Activated naive CD8-positive, alpha-beta T cell treated with anti-CD3 and anti-CD28 coated beads for 36 hours (primary cell): ENCODE data around the gene SEMA4A. TPM values are rescaled to one million over a fixed set of nuclear protein-coding genes. Genes with fewer than 3 reads are reported as not detected.
"Not testable (repeated sequence)": the region's sequence is repeated elsewhere in the genome, so short reads cannot be mapped to it uniquely, and the experiment has no call there.

Experiments
- DNase-seq: peaks from one replicate; pipeline ENCODE4 v3.0.0; 2021
- H3K27ac Mint-ChIP-seq: one replicate; pipeline ENCODE4 v1.8.0; 2022; ENCODE audit warnings: mild to moderate bottlenecking, moderate library complexity, mixed read lengths
- H3K27me3 Mint-ChIP-seq: one replicate; pipeline ENCODE4 v1.8.0; 2022; ENCODE audit warnings: mild to moderate bottlenecking, mixed read lengths
- H3K36me3 Mint-ChIP-seq: one replicate; pipeline ENCODE4 v1.8.0; 2021; ENCODE audit warnings: mild to moderate bottlenecking, mixed read lengths
- H3K4me1 Mint-ChIP-seq: one replicate; pipeline ENCODE4 v1.8.0; 2021; ENCODE audit warnings: mixed read lengths
- H3K4me3 Mint-ChIP-seq: one replicate; pipeline ENCODE4 v1.8.0; 2022; ENCODE audit warnings: mild to moderate bottlenecking, moderate library complexity, mixed read lengths
- H3K9me3 Mint-ChIP-seq: one replicate; pipeline ENCODE4 v1.8.0; 2022; ENCODE audit warnings: mixed read lengths
- total RNA-seq, 2 experiments: library from RNA; stranded (reverse); gene quantifications; one replicate each; pipeline ENCODE4 v1.2.3, GENCODE V29; 2021

SEMA4A gene
- total RNA-seq, 2 experiments from 2014 or later, result 13.2 to 16.1 TPM

DNA sequence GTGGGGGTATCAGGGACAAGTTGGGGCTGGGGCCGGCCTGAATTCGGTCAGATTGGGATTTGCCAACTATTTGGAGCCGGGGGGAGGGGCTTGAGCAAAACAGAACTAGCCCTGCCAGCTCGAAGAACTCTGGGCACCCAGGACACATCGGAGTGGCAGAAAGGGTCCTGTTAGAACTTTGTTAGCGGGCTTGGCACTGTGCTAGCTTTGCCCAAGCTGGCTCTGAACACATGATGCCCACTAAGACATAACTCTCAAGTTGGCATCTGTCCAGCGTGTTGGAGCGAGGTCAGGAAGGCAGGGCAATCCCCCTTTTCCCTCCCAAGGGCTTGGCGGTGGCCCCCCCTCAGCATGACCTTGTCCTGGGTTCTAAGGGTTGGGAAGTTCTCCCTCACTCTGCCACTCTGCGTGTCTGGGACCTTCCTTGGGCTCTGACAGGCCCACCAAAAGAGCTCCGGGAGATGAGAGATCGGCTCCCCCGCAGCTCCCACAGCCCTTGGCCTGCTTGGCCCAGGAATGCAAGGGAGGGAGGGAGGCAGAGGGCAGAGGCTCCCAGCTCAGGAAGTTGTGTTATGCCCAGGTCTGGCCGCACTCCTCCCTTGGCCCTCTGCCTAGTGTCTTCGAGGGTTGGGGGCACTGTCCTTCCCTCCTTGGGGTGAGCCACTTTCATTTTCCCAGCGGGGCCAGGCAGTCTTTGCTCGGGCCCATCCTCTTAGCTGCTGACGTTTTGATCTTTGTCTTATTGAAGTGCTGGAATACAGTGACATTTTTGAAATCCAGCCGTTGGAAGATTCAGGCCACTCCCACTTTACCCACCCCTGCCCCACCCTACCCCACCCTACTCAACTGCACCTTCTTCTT, 37.6 kb upstream of the SEMA4A start:
- Mint-ChIP-seq H3K36me3 (peaks cover 6% of the 10 kb centered on the region), H3K9me3 (no peaks in the 10 kb centered on the region), H3K27me3 (peaks cover 40% of the 10 kb centered on the region), H3K4me1 (peaks cover 42% of the 10 kb centered on the region), H3K4me3 (peak overlapping the region; percentile 86), H3K27ac (peak overlapping the region; percentile 42)
- no peak for DNase-seq

DNA sequence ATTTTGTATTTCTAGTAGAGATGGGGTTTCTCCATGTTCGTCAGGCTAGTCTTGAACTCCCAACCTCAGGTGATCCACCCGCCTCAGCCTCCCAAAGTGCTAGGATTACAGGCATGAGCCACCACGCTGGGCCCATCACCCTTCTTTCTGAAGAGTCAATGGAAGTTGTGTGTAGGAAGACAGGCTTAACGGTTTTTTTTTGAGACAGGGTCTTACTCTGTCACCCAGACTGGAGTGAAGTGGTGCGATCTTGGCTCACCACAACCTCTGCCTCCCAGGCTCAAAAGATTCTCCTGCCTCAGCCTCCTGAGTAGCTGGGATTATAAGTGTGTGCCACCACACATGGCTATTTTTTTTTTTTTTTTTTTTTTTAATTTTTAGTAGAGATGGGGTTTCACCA, 36.7 kb upstream of the SEMA4A start:
- H3K4me1 Mint-ChIP-seq, result peaks cover 42% of the 10 kb centered on the region
- peak overlapping the region; percentile 86 for H3K4me3 Mint-ChIP-seq
- not testable (repeated sequence) for H3K9me3 Mint-ChIP-seq, DNase-seq, H3K27ac Mint-ChIP-seq, H3K36me3 Mint-ChIP-seq
- H3K27me3 Mint-ChIP-seq, result peaks cover 36% of the 10 kb centered on the region

DNA sequence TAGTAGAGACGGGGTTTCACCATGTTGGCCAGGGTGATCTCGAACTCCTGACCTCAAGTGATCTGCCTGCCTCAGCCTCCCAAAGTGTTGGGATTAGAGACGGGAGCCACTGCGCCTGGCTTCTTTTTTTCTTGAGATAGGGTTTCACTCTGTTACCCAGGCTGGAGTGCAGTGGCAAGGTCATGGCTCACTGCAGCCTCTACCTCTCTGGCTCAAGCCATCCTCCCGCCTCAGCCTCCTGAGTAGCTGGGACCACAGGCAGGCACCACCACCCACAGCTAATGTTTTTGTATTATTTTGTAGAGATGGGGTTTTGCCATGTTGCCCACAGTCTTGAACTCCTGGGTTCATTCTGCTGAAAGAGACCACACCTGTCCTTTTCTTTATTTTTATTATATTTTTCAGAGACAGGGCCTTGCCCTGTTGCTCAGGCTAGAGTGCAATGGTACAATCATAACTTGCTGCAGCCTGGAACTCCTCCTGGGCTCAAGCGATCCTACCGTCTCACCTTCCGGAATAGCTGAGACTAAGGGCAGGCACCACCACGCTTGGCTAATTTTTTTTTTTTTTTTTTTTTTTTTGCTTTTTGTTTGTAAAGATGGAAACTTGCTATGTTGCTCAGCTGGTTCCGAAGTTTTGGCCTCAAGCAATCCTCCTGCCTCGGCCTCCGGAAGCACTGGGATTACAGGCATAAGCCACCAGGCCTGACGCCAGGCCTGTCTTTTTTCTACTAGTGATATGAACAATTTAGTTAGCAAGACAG, 35.8 kb upstream of the SEMA4A start:
- DNase-seq, result no peak
- H3K36me3 Mint-ChIP-seq, result peaks cover 8% of the 10 kb centered on the region
- H3K4me1 Mint-ChIP-seq, result peaks cover 45% of the 10 kb centered on the region
- H3K9me3 Mint-ChIP-seq, result no peaks in the 10 kb centered on the region
- H3K27me3 Mint-ChIP-seq, result peaks cover 34% of the 10 kb centered on the region
- no peak overlapping the region for H3K27ac Mint-ChIP-seq
- H3K4me3 Mint-ChIP-seq, result no peak overlapping the region

DNA sequence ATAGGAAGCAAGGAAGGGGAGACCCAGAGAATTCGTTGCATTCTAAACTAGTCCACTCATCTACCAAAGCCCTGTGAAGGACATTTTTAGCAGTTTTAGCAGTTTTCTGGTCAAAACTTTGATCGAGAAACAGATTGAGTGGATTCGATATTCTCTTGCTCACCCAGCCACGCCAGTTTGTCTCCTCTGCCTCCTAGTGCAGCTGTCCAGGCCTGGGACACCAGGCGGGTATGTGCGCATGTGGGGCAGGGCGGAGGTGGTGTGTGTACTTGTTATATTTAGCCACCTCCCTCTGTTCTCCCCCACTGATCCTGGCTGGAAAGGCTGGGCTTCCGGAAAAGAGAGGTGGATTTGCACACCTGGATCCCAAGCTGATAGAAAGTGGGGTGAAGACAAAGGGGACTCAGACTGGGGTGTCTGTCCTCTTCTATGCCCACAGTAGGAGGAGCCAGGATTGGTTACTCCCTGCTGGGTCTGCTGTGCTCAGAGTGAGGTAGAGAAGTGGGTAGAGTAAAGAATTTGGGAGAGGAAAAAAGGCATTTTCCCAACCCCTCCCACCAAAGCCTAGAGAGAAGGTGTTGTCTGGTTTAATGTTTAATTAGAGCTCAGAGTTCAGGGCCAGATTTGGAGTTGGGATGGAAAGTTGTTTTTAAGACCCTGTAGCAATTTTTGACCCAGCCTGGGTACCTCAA, 35.1 kb upstream of the SEMA4A start:
- H3K36me3 Mint-ChIP-seq, result peaks cover 8% of the 10 kb centered on the region
- no peak overlapping the region for H3K27ac Mint-ChIP-seq
- peaks cover 44% of the 10 kb centered on the region for H3K4me1 Mint-ChIP-seq
- H3K4me3 Mint-ChIP-seq, result no peak overlapping the region
- peaks cover 35% of the 10 kb centered on the region for H3K27me3 Mint-ChIP-seq
- no peaks in the 10 kb centered on the region for H3K9me3 Mint-ChIP-seq
- DNase-seq, result no peak

DNA sequence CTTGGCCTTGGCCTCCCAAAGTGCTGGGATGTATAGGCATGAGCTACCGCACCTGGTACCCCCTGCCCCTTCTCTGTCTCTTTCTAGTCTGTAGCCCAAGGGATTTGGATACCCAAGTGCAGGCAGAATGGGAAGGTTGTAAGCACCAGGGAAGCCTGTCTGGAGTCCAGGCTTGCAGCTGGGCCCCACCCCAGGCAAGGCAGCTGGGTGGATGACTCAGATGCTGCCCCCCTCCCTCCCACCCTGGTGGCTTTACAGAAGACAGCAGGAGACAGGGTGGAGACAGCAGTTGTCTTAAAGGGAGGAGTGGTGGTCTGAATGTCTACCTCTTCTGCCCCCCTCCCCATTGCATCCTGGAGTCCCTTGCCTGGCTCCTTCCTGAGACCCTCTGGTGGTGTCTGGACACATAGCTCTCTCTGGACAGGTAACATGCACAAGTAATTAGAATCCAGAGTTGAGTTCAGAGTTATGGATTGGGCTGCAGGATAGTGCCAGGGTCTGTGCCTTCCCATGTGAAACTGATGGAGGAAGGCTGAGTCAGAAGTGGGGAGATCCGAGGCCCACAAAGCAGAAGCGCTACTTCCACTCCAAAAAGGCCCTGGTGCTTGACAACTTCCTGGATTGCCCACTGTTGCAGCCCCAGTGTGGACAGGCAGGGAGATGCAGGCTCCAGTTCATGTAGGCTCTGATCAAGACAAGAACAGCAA, 33.7 kb upstream of the SEMA4A start:
- peaks cover 29% of the 10 kb centered on the region for H3K27me3 Mint-ChIP-seq

DNA sequence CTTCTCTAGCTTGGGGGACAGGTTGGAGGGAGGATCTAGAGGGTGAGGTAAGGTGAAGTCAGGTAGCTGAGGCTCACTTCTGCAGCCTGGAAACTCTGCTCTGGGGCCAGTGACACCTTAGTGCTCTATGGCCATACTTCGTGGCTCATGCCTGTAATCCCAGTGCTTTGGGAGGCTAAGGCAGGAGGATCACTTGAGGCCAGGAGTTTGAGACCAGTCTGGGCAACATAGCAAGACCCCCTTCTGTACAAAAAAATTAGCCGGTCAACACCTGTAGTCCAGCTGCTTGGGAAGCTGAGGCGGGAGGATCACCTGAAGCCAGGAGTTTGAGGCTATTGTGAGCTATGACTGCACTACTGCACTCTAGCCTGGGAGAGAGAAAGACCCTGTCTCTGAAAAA, 33.1 kb upstream of the SEMA4A start:
- Mint-ChIP-seq H3K27ac (no peak overlapping the region), H3K4me1 (peaks cover 49% of the 10 kb centered on the region), H3K36me3 (peaks cover 8% of the 10 kb centered on the region), H3K27me3 (peaks cover 24% of the 10 kb centered on the region), H3K4me3 (no peak overlapping the region), H3K9me3 (no peaks in the 10 kb centered on the region)
- no peak for DNase-seq

More for the DNA sequence above, 33.7 kb upstream of the SEMA4A start:
- H3K4me1 Mint-ChIP-seq, result peaks cover 45% of the 10 kb centered on the region
- H3K4me3 Mint-ChIP-seq, result no peak overlapping the region
- peaks cover 8% of the 10 kb centered on the region for H3K36me3 Mint-ChIP-seq
- DNase-seq, result no peak
- no peak overlapping the region for H3K27ac Mint-ChIP-seq
- no peaks in the 10 kb centered on the region for H3K9me3 Mint-ChIP-seq

DNA sequence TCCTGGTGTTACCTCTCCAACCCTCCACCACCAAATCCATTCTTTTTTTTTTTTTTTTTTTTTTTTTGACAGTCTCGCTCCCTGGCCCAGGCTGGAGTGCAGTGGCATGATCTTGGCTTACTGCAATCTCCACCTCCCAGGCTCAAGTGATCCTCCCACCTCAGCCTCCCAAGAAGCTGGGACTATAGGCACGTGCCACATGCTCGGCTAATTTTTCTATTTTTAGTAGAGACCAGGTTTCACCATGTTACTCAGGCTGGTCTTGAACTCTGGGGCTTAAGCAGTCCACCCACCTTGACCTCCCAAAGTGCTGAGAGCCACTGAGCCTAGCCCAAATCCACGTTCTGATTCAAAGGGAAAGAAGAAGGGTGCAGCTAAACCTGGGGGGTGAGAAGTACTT, 32.4 kb upstream of the SEMA4A start:
- Mint-ChIP-seq H3K4me1 (peaks cover 50% of the 10 kb centered on the region), H3K27me3 (peaks cover 22% of the 10 kb centered on the region)
- DNase-seq, H3K27ac Mint-ChIP-seq, H3K4me3 Mint-ChIP-seq, H3K9me3 Mint-ChIP-seq, H3K36me3 Mint-ChIP-seq: not testable (repeated sequence)

DNA sequence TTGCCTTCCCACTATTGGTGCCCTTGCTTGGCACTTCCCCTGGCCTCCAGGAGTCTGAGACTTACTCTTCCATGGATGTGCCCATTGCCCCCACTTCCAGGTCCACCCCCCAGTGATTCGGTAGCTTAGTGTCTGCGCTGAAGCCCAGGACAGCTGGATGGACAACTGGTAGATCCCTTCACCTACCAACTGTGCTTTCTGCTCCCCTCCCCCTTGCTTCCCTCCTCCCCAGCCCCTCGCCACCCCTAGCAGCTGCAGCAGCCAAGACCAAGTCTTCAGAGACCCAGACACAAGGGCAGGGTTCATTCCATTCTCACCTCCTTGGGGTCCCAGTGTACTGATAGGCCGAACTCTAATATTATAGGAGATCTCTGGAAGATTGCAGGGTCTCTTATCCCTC, 31.9 kb upstream of the SEMA4A start:
- no peaks in the 10 kb centered on the region for H3K9me3 Mint-ChIP-seq
- DNase-seq, result no peak
- H3K36me3 Mint-ChIP-seq, result peaks cover 8% of the 10 kb centered on the region
- no peak overlapping the region for H3K27ac Mint-ChIP-seq
- H3K4me3 Mint-ChIP-seq, result no peak overlapping the region
- peaks cover 17% of the 10 kb centered on the region for H3K27me3 Mint-ChIP-seq
- H3K4me1 Mint-ChIP-seq, result peaks cover 50% of the 10 kb centered on the region

DNA sequence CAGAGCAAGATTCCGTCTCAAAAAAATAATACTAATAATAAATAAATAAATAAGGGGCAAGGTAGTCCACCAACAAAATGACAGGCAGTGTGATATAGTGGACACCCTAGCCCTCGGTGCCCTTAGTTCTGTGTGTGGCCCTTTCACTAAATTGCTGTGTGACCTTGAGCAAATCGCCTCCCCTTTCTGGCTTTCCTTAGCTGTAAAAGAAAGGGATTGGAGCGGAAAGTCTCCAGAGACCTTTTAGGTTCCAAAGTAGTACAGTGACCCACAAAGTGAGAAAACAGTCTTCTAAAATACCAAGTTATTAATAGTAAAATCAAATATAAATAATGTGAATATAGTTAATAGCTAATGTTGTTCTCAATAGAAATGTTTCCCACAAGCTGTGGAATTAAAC, 31.3 kb upstream of the SEMA4A start:
- no peaks in the 10 kb centered on the region for H3K9me3 Mint-ChIP-seq
- H3K27me3 Mint-ChIP-seq, result peaks cover 15% of the 10 kb centered on the region
- no peak overlapping the region for H3K4me3 Mint-ChIP-seq
- H3K27ac Mint-ChIP-seq, result no peak overlapping the region
- H3K36me3 Mint-ChIP-seq, result peaks cover 6% of the 10 kb centered on the region
- peaks cover 52% of the 10 kb centered on the region for H3K4me1 Mint-ChIP-seq
- DNase-seq, result no peak

DNA sequence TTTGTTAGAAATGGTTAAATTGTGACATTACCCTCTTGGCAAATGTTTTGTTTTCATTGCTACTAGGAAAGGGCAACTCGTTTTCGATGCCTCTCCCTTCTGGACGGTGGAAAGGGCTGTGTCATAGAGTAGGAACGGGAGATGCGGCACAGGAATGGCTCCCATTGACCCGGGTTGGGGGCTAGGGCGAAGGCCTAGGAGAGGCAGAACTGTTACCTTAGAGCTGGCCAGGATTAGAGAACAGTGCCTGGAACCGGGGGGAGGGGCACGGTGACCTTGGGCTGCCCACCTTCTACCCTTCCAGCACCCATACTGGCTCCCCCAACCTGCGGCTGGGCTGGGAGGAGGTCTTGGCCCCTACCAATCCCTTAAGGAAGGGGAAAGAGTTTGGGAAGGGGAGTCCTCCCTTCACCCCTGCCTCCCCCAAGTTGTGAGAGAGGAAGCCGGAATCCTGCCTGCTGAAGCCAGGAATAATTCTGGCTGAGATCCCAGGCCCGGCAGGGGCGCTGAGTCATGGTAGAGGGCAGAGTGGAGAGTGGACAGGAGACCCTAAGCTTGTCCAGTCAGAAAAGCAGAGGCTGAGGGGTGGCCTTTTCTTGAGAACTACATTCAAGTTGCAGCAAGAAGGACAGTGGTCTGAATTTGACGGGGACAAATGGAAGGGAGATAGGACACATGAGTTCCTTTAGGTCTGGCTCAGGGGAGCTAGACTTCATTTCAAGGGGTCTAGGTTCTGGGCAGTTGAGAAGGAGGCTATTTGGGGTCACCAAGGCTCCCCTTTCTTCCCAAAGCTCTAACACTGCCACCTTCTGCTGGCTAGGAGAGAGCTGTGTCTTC, 30.6 kb upstream of the SEMA4A start:
- peaks cover 15% of the 10 kb centered on the region for H3K27me3 Mint-ChIP-seq
- H3K27ac Mint-ChIP-seq, result no peak overlapping the region

DNA sequence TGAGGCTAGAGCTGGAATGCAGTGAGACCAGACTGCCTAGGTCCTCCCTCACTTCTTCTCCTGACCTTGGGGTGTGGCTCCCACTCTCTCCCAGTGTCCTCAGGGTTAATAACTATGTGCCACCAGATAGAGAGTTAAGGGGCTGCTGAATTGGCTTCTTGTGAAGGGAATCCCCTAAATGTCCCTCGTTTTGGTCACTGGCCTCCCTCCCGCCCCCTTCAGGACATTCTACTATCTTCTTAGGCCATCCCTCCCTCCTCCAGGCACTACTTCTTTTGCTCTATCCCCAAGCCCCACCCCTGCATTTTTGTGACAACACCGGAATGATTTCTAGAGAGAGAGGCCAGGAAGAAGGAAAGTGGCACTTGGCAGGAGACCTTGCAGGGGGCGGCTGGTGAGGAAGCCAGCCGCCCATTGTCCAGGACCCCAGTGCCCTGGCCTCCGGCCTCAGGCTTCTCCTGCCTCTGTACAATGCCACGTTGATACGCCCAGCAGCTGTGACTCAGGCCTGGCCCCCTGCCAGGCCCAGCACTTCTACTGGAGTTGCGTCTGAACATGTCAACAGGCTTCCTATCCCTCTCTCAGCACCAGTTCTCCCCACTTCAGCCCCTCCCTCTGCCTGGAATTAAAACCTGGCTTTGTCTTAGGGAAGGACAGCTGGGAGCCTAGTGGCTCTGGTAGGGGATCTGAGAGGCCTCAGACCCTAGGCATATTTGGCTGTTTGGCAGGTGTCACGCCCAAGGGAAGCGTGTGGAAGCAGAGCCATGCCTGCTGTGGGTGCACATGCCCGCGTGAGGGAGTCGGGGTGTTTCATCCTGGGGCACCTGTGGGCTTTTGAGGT, 29.8 kb upstream of the SEMA4A start:
- peaks cover 63% of the 10 kb centered on the region for H3K4me1 Mint-ChIP-seq
- H3K9me3 Mint-ChIP-seq, result no peaks in the 10 kb centered on the region
- no peak overlapping the region for H3K27ac Mint-ChIP-seq

More for the DNA sequence above, 30.6 kb upstream of the SEMA4A start:
- H3K4me3 Mint-ChIP-seq, result no peak overlapping the region
- H3K36me3 Mint-ChIP-seq, result peaks cover 6% of the 10 kb centered on the region
- no peaks in the 10 kb centered on the region for H3K9me3 Mint-ChIP-seq
- H3K4me1 Mint-ChIP-seq, result peaks cover 59% of the 10 kb centered on the region
- DNase-seq, result no peak

DNA sequence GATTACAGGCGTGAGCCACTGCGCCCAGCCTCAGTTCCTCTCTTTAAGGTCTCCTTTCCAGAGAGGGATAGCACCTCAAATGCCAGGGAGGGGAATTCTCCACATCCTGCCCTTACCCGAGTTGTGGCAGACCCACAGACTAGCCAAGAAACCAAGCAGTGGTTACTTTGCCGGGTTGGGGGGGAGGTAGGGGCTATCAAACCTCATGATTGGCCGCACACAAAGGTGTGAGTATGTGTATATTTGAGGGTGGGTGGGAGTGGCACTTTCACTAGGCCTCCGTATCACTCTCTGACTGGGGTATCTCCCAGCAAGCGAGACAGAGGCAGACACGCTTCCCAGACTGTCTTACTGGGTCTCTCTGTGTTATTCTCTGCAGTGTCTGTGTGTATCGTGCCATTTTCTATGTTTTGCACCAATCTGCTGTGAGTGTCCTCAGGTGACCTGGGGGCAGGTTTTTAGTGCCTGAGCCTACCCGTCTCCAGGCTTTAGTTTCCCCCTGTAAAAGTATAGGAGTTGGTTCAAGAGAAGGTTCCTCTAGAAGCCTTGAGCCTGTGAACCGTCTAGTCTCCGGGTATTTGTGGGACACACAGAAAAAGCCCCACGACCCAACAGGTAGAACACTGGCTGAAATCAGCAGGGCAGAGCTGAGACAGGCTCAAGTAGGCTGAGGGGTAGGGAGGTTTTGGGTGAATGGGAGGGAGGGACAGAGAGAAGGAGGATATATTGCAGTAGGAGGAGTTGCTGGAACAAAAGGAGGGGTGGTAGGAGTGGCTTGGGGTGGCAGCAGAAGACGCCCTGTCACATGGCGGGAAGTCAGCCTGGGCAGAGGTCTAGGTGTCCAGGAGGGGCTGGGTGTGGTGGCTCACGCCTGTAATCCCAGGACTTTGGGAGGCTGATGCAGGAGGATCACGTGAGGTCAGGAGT, 28.6 kb upstream of the SEMA4A start:
- Mint-ChIP-seq H3K4me3 (peak overlapping the region; percentile 29), H3K27ac (peak overlapping the region; percentile 78)

More for the DNA sequence above, 29.8 kb upstream of the SEMA4A start:
- Mint-ChIP-seq H3K4me3 (peak overlapping the region; percentile 11), H3K27me3 (peaks cover 15% of the 10 kb centered on the region), H3K36me3 (peaks cover 2% of the 10 kb centered on the region)
- peak; percentile 67 for DNase-seq

More for the DNA sequence above, 28.6 kb upstream of the SEMA4A start:
- Mint-ChIP-seq H3K36me3 (peaks cover 2% of the 10 kb centered on the region), H3K4me1 (peaks cover 72% of the 10 kb centered on the region), H3K9me3 (no peaks in the 10 kb centered on the region), H3K27me3 (peaks cover 17% of the 10 kb centered on the region)
- DNase-seq, result peak; percentile 36
